Spleen (tissue), 7 donors: ENCODE data around the gene B3GNT5.

Source experiments
- CTCF ChIP-seq, 11 experiments: fragments of 200-600 bp in 7 of 11; fragments of 450-650 bp in 4 of 11; sonication (generic) in 4 of 11; IDR thresholded peaks in 8 of 11; conservative IDR thresholded peaks in 3 of 11; 1 replicate in 7 of 11; 2 replicates in 4 of 11; pipeline versions ENCODE4 v1.4.0 to v1.8.0; 2016 to 2021; ENCODE audit warnings: antibody characterized with exemption in 11 of 11, inconsistent platforms in 4 of 11, mild to moderate bottlenecking in 1 of 11
- POLR2A ChIP-seq, 3 donors: fragments of 450-650 bp; IDR thresholded peaks; one replicate each; pipeline ENCODE4 v1.5.1; 2017; ENCODE audit warnings: antibody characterized with exemption in 3 of 3, mild to moderate bottlenecking in 1 of 3
- POLR2AphosphoS5 ChIP-seq, 3 donors: sonication (generic); formaldehyde crosslinking; IDR thresholded peaks; one replicate each; pipeline ENCODE4 v1.5.1; 2017; ENCODE audit warnings: antibody characterized with exemption in 3 of 3
- donor health status: DM: no; HTN: no; CAD: no; lungs with moderate emphysema.
- donor health status: DM: no; HTN: no; CAD: no.
- donor health status: DM: no; HTN: no; CAD: no.

GRCh38 chr3:183299976-183300375 is 46.9 kb downstream of the B3GNT5 start:
- no peak for TF ChIP-seq CTCF (IDR thresholded peaks at IDR 0.05 in 8 of 11, conservative IDR thresholded peaks at IDR 0.05 in 3 of 11)
- no peak for TF ChIP-seq POLR2AphosphoS5 (IDR thresholded peaks at IDR 0.05)
- TF ChIP-seq POLR2A (IDR thresholded peaks at IDR 0.05), result no peak
